ENCODE data around the gene NPTN. TPM values are rescaled to one million over a fixed set of nuclear protein-coding genes. Genes with fewer than 3 reads are reported as not detected.

The NPTN gene
- total RNA-seq, 1 experiment from 2014 or later = 71.0 TPM

GRCh38 chr15:73540161-73540560 lies 93.0 kb downstream of the NPTN start:
- DNase-seq (ENCODE audit: unreplicated experiment) = peak; percentile 39

DNA sequence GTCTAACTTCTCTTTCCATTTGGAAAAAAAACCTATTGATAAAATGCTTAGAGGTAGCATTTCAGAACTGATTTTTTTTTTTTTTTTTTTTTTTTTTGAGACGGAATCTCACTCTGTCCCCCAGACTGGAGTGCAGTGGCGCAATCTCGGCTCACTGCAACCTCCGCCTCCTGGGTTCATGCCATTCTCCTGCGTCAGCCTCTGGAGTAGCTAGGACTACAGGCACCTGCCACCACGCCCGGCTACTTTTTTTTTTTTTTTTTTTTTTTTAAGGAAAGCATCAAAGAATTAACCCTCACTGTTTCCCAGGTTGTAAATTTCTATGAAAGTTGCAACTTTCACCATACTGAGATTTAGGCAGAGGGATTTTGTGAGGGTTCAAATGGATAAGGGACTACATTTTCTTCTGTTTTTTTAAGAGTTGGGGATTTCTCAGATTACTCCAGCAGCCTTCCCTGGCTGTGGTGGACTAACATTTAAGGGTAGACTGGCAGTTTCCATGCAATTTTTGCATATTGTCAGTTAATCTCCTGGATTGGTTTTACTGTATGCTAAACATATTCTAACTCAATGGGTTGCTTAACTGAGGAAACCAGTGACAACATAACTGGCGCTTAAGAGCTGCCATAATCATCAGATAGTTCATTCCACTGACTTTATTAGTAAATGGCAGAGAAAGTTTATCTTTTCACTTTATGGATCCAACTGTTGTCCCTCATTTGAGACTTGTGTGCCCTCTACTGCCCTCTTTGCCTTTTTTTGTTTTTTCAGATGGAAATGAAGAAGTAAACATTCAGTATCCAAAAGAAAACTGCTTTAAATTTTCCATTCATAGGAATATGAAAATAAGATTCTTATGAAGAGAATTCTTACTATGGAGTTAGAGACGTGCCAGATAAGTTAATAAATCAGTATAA lies 93.7 kb downstream of the NPTN start:
- peak; percentile 48 for DNase-seq (ENCODE audit: unreplicated experiment)
- TF ChIP-seq CTCF (IDR thresholded peaks at IDR 0.05; ENCODE audit: unreplicated experiment) = no peak
- Mint-ChIP-seq H3K27me3 (ENCODE audit: insufficient read depth, unreplicated experiment) (no peaks in the 10 kb centered on the region), H3K36me3 (ENCODE audit: insufficient read depth, unreplicated experiment) (no peaks in the 10 kb centered on the region), H3K9me3 (ENCODE audit: unreplicated experiment) (no peaks in the 10 kb centered on the region), H3K27ac (ENCODE audit: low read depth, unreplicated experiment) (peak overlapping the region; percentile 52), H3K4me3 (ENCODE audit: unreplicated experiment) (no peak overlapping the region), H3K4me1 (ENCODE audit: insufficient read depth, unreplicated experiment) (peaks cover 7% of the 10 kb centered on the region)
- no TSS peak for BruUV-seq (replicated peaks)
- intact Hi-C loops (cut with micrococcal nuclease) = loop anchor here (10.0 kb wide), 1 partner anchor 235 kb away; no protein-coding TSS in a partner anchor
- ChIA-PET POLR2A (interaction anchor here (0.7 to 1.4 kb wide), 2 partner anchors 11 to 40 kb away, joined by 3 read pairs; no protein-coding TSS in a partner anchor), CTCF (interaction anchor here (0.6 kb wide), 1 partner anchor 98 kb away, joined by 3 read pairs; no protein-coding TSS in a partner anchor)

More at GRCh38 chr15:73540161-73540560, 93.0 kb downstream of the NPTN start:
- H3K36me3 Mint-ChIP-seq (ENCODE audit: insufficient read depth, unreplicated experiment) = no peaks in the 10 kb centered on the region
- no peak overlapping the region for H3K4me3 Mint-ChIP-seq (ENCODE audit: unreplicated experiment)
- H3K27ac Mint-ChIP-seq (ENCODE audit: low read depth, unreplicated experiment) = peak overlapping the region; percentile 52
- CTCF ChIA-PET = interaction anchor here (0.6 kb wide), 1 partner anchor 97 kb away, joined by 3 read pairs; no protein-coding TSS in a partner anchor
- peaks cover 7% of the 10 kb centered on the region for H3K4me1 Mint-ChIP-seq (ENCODE audit: insufficient read depth, unreplicated experiment)
- BruUV-seq (replicated peaks) = no TSS peak
- no peaks in the 10 kb centered on the region for H3K27me3 Mint-ChIP-seq (ENCODE audit: insufficient read depth, unreplicated experiment)
- TF ChIP-seq CTCF (IDR thresholded peaks at IDR 0.05; ENCODE audit: unreplicated experiment) = no peak
- no peaks in the 10 kb centered on the region for H3K9me3 Mint-ChIP-seq (ENCODE audit: unreplicated experiment)
- POLR2A ChIA-PET = interaction anchor here (0.6 to 1.4 kb wide), 2 partner anchors 10 to 22 kb away, joined by 3 read pairs; no protein-coding TSS in a partner anchor
- intact Hi-C loops (cut with micrococcal nuclease) = loop anchor here (10.0 kb wide), 1 partner anchor 235 kb away; no protein-coding TSS in a partner anchor

GRCh38 chr15:73538563-73539211 lies 94.5 kb downstream of the NPTN start:
- H3K4me3 Mint-ChIP-seq (ENCODE audit: unreplicated experiment) = no peak overlapping the region
- TF ChIP-seq CTCF (IDR thresholded peaks at IDR 0.05; ENCODE audit: unreplicated experiment) = no peak
- no peaks in the 10 kb centered on the region for H3K36me3 Mint-ChIP-seq (ENCODE audit: insufficient read depth, unreplicated experiment)
- no peak overlapping the region for H3K27ac Mint-ChIP-seq (ENCODE audit: low read depth, unreplicated experiment)
- H3K27me3 Mint-ChIP-seq (ENCODE audit: insufficient read depth, unreplicated experiment) = no peaks in the 10 kb centered on the region
- BruUV-seq (replicated peaks) = no TSS peak
- peaks cover 7% of the 10 kb centered on the region for H3K4me1 Mint-ChIP-seq (ENCODE audit: insufficient read depth, unreplicated experiment)
- intact Hi-C loops (cut with micrococcal nuclease) = no loop called here
- CTCF ChIA-PET = no interaction called here
- H3K9me3 Mint-ChIP-seq (ENCODE audit: unreplicated experiment) = no peaks in the 10 kb centered on the region
- POLR2A ChIA-PET = no interaction called here
- no peak for DNase-seq (ENCODE audit: unreplicated experiment)

DNA sequence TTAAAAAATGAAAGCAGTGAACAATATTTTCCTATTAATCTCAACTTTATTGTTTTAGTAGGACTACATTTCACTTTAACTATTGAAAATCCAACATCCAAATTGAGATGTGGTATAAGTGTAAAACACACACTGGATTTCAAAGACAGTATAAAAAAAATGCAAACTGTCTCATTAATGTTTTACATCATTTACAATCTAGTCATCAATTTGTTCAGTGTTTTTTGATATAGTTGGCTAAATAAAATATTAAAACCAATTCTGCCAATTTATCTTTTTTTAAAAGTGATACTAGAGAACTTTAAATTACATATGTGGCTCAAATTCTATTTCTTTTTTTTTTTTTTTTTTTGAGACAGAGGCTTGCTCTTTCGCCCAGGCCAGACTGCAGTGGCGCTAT lies 95.1 kb downstream of the NPTN start:
- CTCF ChIA-PET = no interaction called here
- TF ChIP-seq CTCF (IDR thresholded peaks at IDR 0.05; ENCODE audit: unreplicated experiment) = no peak
- no peaks in the 10 kb centered on the region for H3K36me3 Mint-ChIP-seq (ENCODE audit: insufficient read depth, unreplicated experiment)
- POLR2A ChIA-PET = no interaction called here
- no peak overlapping the region for H3K4me3 Mint-ChIP-seq (ENCODE audit: unreplicated experiment)
- peaks cover 7% of the 10 kb centered on the region for H3K4me1 Mint-ChIP-seq (ENCODE audit: insufficient read depth, unreplicated experiment)
- BruUV-seq (replicated peaks) = no TSS peak
- H3K27ac Mint-ChIP-seq (ENCODE audit: low read depth, unreplicated experiment) = no peak overlapping the region
- no peaks in the 10 kb centered on the region for H3K27me3 Mint-ChIP-seq (ENCODE audit: insufficient read depth, unreplicated experiment)
- intact Hi-C loops (cut with micrococcal nuclease) = no loop called here
- no peaks in the 10 kb centered on the region for H3K9me3 Mint-ChIP-seq (ENCODE audit: unreplicated experiment)
- DNase-seq (ENCODE audit: unreplicated experiment) = no peak

All from MCF 10A (cell line).